HG03457 (cell line): ENCODE data around the gene PTCHD1.

ENCODE experiments used
- ATAC-seq: cut with Tn5 transposase; IDR thresholded peaks from one replicate; pipeline ENCODE4 v1.9.1; 2021; ENCODE audit warnings: moderate number of reproducible peaks; ENCODE audit not compliant: unreplicated experiment

PTCHD1 gene

GRCh38 chrX:23394421-23394820 lies 59.8 kb downstream of the PTCHD1 start:
- ATAC-seq = no peak

DNA sequence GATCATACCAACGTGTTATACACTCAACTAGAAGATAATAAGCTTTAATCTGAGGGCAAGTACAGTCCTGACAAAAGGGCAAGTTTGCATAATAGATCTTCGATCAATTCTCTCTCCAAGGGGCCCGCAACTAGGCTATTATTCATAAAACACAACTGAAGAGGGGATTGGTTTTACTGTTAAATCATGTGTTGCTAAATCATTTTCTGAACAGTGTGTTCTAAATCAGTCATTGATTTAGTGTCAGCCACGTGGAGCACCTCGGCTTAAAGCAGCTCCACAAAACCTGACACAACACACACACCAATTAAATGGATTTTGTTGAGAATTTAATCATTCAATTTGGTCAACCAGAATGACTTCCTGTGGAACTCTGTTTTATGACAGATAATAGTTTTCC lies 61.6 kb downstream of the PTCHD1 start:
- no peak for ATAC-seq

GRCh38 chrX:23398570-23398969 lies 63.9 kb downstream of the PTCHD1 start:
- ATAC-seq = no peak

GRCh38 chrX:23403849-23404248 lies 69.2 kb downstream of the PTCHD1 start:
- ATAC-seq = no peak

GRCh38 chrX:23422912-23423311 lies 88.3 kb downstream of the PTCHD1 start:
- ATAC-seq = no peak

DNA sequence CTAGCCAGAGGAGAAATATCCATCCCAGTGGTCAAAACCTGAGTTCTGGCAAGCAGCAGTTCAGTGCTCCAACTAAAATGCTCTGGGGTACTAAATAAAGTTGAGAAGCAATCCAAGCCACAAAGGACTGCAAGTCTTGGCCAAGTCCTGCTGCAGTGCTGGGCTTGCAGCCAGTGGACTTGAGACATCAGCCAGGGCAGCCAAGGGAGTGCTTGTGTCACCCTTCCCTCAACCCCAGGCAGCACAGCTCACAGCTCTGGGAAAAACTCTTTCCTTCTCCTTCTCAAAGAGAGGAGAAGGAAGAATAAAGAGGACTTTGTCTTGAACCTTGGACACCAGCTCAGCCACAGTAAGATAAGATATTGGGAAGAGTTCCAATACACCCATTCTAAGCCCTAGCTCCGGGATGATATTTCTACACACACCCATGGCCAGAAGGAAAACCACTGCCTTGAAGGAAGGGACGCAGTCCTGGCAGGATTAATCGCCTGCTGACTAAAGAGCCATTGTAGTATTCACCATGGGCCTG lies 99.8 kb downstream of the PTCHD1 start:
- no peak for ATAC-seq

DNA sequence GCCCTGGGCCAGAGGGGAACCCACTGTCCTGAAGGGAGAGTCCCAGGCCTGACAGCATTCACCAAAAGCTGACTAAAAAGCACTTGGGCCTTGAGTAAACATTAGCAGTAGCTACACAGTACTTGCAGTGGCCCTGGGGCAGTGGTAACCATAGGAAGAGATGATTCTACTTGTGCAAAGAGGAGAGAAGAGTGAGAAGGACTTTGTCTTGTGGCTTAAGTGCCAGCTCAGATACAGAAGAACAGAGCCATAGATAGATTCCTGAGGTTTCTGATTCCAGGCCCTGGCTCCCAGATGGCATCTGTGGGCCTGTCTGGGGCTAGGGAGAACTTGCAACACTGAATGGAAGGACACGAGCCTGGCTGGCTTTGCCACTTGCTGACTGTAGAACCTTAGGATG lies 100.5 kb downstream of the PTCHD1 start:
- no peak for ATAC-seq

GRCh38 chrX:23435575-23435974 lies 100.9 kb downstream of the PTCHD1 start:
- ATAC-seq = no peak

GRCh38 chrX:23436875-23437274 lies 102.2 kb downstream of the PTCHD1 start:
- no peak for ATAC-seq

- ATAC-seq = no peak
Observed at GRCh38 chrX:23451266-23451665, 116.6 kb downstream of the PTCHD1 start.
